Glomerular endothelial cell (primary cell): ENCODE results near the gene ZDHHC3. TPM values are rescaled to one million over a fixed set of nuclear protein-coding genes. Genes with fewer than 3 reads are reported as not detected.

Experiments used
- DNase-seq: peaks from one replicate; pipeline ENCODE4 v3.0.0-alpha.2; 2011; ENCODE audit warnings: low read depth, low spot score; ENCODE audit errors: extremely low read depth
- total RNA-seq: library from RNA; depleted of rRNA; stranded (reverse); fragments of >200 nt; gene quantifications from 2 replicates; pipeline ENCODE4 v1.2.3, GENCODE V29; 2015

Gene ZDHHC3
- total RNA-seq, 1 donor from 2014 or later, result 61.0 TPM

- no peak for DNase-seq
Observed at GRCh38 chr3:44899683-44900367, 76.1 kb downstream of the ZDHHC3 start.

- no peak for DNase-seq
Observed at GRCh38 chr3:44896440-44896839, 79.5 kb downstream of the ZDHHC3 start.

GRCh38 chr3:44894485-44894884 lies 81.5 kb downstream of the ZDHHC3 start:
- no peak for DNase-seq

GRCh38 chr3:44893097-44893496 lies 82.9 kb downstream of the ZDHHC3 start:
- no peak for DNase-seq

- DNase-seq, result no peak
Observed at GRCh38 chr3:44892689-44893088, 83.3 kb downstream of the ZDHHC3 start.

- no peak for DNase-seq
Observed at GRCh38 chr3:44890852-44891251, 85.1 kb downstream of the ZDHHC3 start.

GRCh38 chr3:44890258-44890657 lies 85.7 kb downstream of the ZDHHC3 start:
- DNase-seq, result no peak

GRCh38 chr3:44887101-44887500 lies 88.9 kb downstream of the ZDHHC3 start:
- no peak for DNase-seq

- DNase-seq, result no peak
Observed at GRCh38 chr3:44886561-44886960, 89.4 kb downstream of the ZDHHC3 start.

GRCh38 chr3:44885618-44886017 lies 90.4 kb downstream of the ZDHHC3 start:
- DNase-seq, result peak; percentile 83

- DNase-seq, result peak; percentile 67
Observed at GRCh38 chr3:44883999-44884431, 92.0 kb downstream of the ZDHHC3 start.

- DNase-seq, result no peak
Observed at GRCh38 chr3:44883213-44883955, 92.6 kb downstream of the ZDHHC3 start.

GRCh38 chr3:44880284-44880683 lies 95.7 kb downstream of the ZDHHC3 start:
- DNase-seq, result no peak

- no peak for DNase-seq
Observed at GRCh38 chr3:44877333-44877732, 98.6 kb downstream of the ZDHHC3 start.

GRCh38 chr3:44875596-44875995 lies 100.4 kb downstream of the ZDHHC3 start:
- DNase-seq, result no peak

Other genes with a start within 250 kb of the ZDHHC3 start
- 2.2 and 4.0 TPM in 2 replicates for gene ZNF501, start 246.5 kb downstream of the ZDHHC3 start, total RNA-seq
- gene KIAA1143, start 214.6 kb downstream of the ZDHHC3 start, total RNA-seq, result 16.7 and 18.1 TPM in 2 replicates
- 0.92 and 3.7 TPM in 2 replicates for gene KIF15, start 214.4 kb downstream of the ZDHHC3 start, total RNA-seq
- 14.5 and 17.1 TPM in 2 replicates for gene TMEM42, start 114.3 kb downstream of the ZDHHC3 start, total RNA-seq
- gene TGM4, start 101.6 kb downstream of the ZDHHC3 start, total RNA-seq, result not detected in 2 replicates
- gene EXOSC7, start 70 bp upstream of the ZDHHC3 start, total RNA-seq, result 43.0 and 50.0 TPM in 2 replicates
- gene CLEC3B, start 50.1 kb upstream of the ZDHHC3 start, total RNA-seq, result not detected in 2 replicates
- gene CDCP1, start 170.2 kb upstream of the ZDHHC3 start, total RNA-seq, result 19.4 and 31.7 TPM in 2 replicates